SK-N-SH (cell line): ENCODE measurements around the gene MEX3A. TPM values are rescaled to one million over a fixed set of nuclear protein-coding genes. Genes with fewer than 3 reads are reported as not detected.
A peak's percentile ranks its signal among the peaks of the same experiment; 100 is the strongest.

Experiments
- CTCF ChIA-PET: fragments of 300-600, 350-600 bp; formaldehyde crosslinking; extraction: SDS; loops from one replicate; lab custom pipeline; 2021; lab: Yijun Ruan, JAX
- POLR2A ChIA-PET: fragments of 350-600 bp; sonication (Branson Sonifier 250); formaldehyde crosslinking; extraction: SDS; loops from one replicate; lab custom pipeline; 2020; ENCODE audit warnings: antibody characterized with exemption, inconsistent platforms; lab: Yijun Ruan, JAX
- DNase-seq: peaks from one replicate; pipeline ENCODE4 v3.0.0; 2012
- H2AFZ ChIP-seq: fragments of 200-600 bp; sonication (generic); 2 replicates; pipeline ENCODE4 v1.8.1; 2016; ENCODE audit warnings: antibody characterized with exemption, mild to moderate bottlenecking, low read depth
- H3F3A ChIP-seq: fragments of 200-600 bp; sonication (generic); replicated peaks from 2 replicates; pipeline ENCODE3; 2016; ENCODE audit warnings: antibody characterized with exemption, mild to moderate bottlenecking; ENCODE audit not compliant: insufficient read depth
- H3K27ac ChIP-seq, 2 experiments: fragments of 200-500 bp in 1 of 2; fragments of 200-600 bp in 1 of 2; sonication (Bioruptor generic) in 1 of 2; sonication (generic), shearing (Covaris generic) in 1 of 2; 2 replicates each; pipeline versions ENCODE4 v1.5.1 to v1.6.1; 2014 to 2016; ENCODE audit warnings: low read depth in 2 of 2, inconsistent platforms in 1 of 2, low read length in 1 of 2, mild to moderate bottlenecking in 1 of 2, mixed read lengths in 1 of 2
- H3K27me3 ChIP-seq: fragments of 200-600 bp; sonication (generic), shearing (Covaris generic); 2 replicates; pipeline ENCODE4 v1.6.1; 2016; ENCODE audit warnings: mixed run types; ENCODE audit not compliant: insufficient read depth
- H3K36me3 ChIP-seq, 2 experiments: fragments of 200-500 bp in 1 of 2; fragments of 200-600 bp in 1 of 2; sonication (Bioruptor generic) in 1 of 2; sonication (generic) in 1 of 2; replicated peaks in 1 of 2; 2 replicates each; pipeline versions ENCODE3 to v1.5.1; 2014 to 2016; ENCODE audit warnings: low read length in 1 of 2, mild to moderate bottlenecking in 1 of 2; ENCODE audit not compliant: insufficient read depth in 2 of 2, control insufficient read depth in 1 of 2
- H3K4me1 ChIP-seq, 2 experiments: fragments of 200-500 bp in 1 of 2; fragments of 200-600 bp in 1 of 2; sonication (Bioruptor generic) in 1 of 2; sonication (generic), shearing (Covaris generic) in 1 of 2; 2 replicates each; pipeline versions ENCODE4 v1.5.1 to v1.6.1; 2014 to 2016; ENCODE audit warnings: low read depth in 1 of 2, low read length in 1 of 2, mixed run types in 1 of 2; ENCODE audit not compliant: insufficient read depth in 2 of 2, control insufficient read depth in 1 of 2
- H3K4me2 ChIP-seq: fragments of 200-600 bp; sonication (generic), shearing (Covaris generic); 2 replicates; pipeline ENCODE4 v1.6.1; 2017; ENCODE audit warnings: mixed run types
- H3K4me3 ChIP-seq, 2 experiments: fragments of 200-500 bp in 1 of 2; fragments of 200-600 bp in 1 of 2; sonication (Bioruptor generic) in 1 of 2; sonication (generic), shearing (Covaris generic) in 1 of 2; 2 replicates each; pipeline versions ENCODE4 v1.5.1 to v1.8.1; 2014 to 2016; ENCODE audit warnings: low read depth in 2 of 2, inconsistent platforms in 1 of 2, low read length in 1 of 2, mild to moderate bottlenecking in 1 of 2, mixed read lengths in 1 of 2, moderate library complexity in 1 of 2
- H3K79me2 ChIP-seq: fragments of 200-600 bp; sonication (generic); 2 replicates; pipeline ENCODE4 v1.8.1; 2017; ENCODE audit warnings: mild to moderate bottlenecking; ENCODE audit not compliant: insufficient read depth
- H3K9ac ChIP-seq: fragments of 200-600 bp; sonication (generic); 2 replicates; pipeline ENCODE4 v1.6.1; 2017; ENCODE audit warnings: mixed run types
- H3K9me2 ChIP-seq: fragments of 200-600 bp; sonication (generic); 2 replicates; pipeline ENCODE4 v1.6.1; 2017; ENCODE audit warnings: mixed run types
- H3K9me3 ChIP-seq: fragments of 200-600 bp; sonication (generic); 2 replicates; pipeline ENCODE4 v1.6.1; 2017; ENCODE audit warnings: mixed run types, mild to moderate bottlenecking, moderate library complexity
- H4K20me1 ChIP-seq: fragments of 200-600 bp; sonication (generic); 2 replicates; pipeline ENCODE4 v1.6.1; 2017; ENCODE audit warnings: mild to moderate bottlenecking, mixed run types; ENCODE audit not compliant: insufficient read depth
- ELF1 ChIP-seq: IDR thresholded peaks from 2 replicates; pipeline ENCODE4 v1.4.0; 2012
- EP300 ChIP-seq, 2 experiments: IDR thresholded peaks; 2 replicates each; pipeline versions ENCODE4 v1.4.0 to v1.6.1; 2012; ENCODE audit warnings: borderline replicate concordance in 1 of 2, low read depth in 1 of 2, low read length in 1 of 2
- EZH2phosphoT487 ChIP-seq: fragments of 200-600 bp; sonication (generic); IDR thresholded peaks from 2 replicates; pipeline ENCODE4 v1.6.1; 2017; ENCODE audit warnings: low read depth, mixed run types, mild to moderate bottlenecking, antibody characterized with exemption, moderate library complexity, borderline replicate concordance
- FOXJ3 ChIP-seq: sonication (generic); formaldehyde crosslinking; IDR thresholded peaks from 2 replicates; pipeline ENCODE4 v1.5.1; 2020; ENCODE audit warnings: mild to moderate bottlenecking, missing genetic modification reagents
- FOXM1 ChIP-seq: IDR thresholded peaks from 2 replicates; pipeline ENCODE4 v1.4.0; 2012; ENCODE audit warnings: low read depth, mild to moderate bottlenecking
- GABPA ChIP-seq: IDR thresholded peaks from 2 replicates; pipeline ENCODE4 v1.4.0; 2012; ENCODE audit warnings: low read depth, mild to moderate bottlenecking
- JUND ChIP-seq: IDR thresholded peaks from 2 replicates; pipeline ENCODE4 v1.4.0; 2012
- MEF2A ChIP-seq: IDR thresholded peaks from 2 replicates; pipeline ENCODE4 v1.4.0; 2012; ENCODE audit warnings: low read depth, borderline replicate concordance
- NFIC ChIP-seq: IDR thresholded peaks from 2 replicates; pipeline ENCODE4 v1.4.0; 2012; ENCODE audit warnings: borderline replicate concordance
- NRF1 ChIP-seq: IDR thresholded peaks from 2 replicates; pipeline ENCODE4 v1.6.1; 2012; ENCODE audit warnings: low read depth, mild to moderate bottlenecking, low read length
- PBX3 ChIP-seq: IDR thresholded peaks from 2 replicates; pipeline ENCODE4; 2012
- POLR2AphosphoS5 ChIP-seq: IDR thresholded peaks from 2 replicates; pipeline ENCODE4 v1.6.1; 2012; ENCODE audit warnings: low read depth, low read length
- RCOR1 ChIP-seq: fragments of 150-350 bp; IDR thresholded peaks from 2 replicates; pipeline ENCODE4 v1.6.1; 2017; ENCODE audit warnings: antibody characterized with exemption, low read length
- SMC3 ChIP-seq: IDR thresholded peaks from 2 replicates; pipeline ENCODE4 v1.6.1; 2012; ENCODE audit warnings: low read depth, low read length, improper control_type of control experiment
- TAF1 ChIP-seq: IDR thresholded peaks from 2 replicates; pipeline ENCODE4 v1.6.1; 2012; ENCODE audit warnings: low read depth, mild to moderate bottlenecking, low read length, moderate library complexity, borderline replicate concordance
- TCF12 ChIP-seq: IDR thresholded peaks from 2 replicates; pipeline ENCODE4 v1.4.0; 2012
- TEAD4 ChIP-seq: IDR thresholded peaks from 2 replicates; pipeline ENCODE4 v1.4.0; 2012; ENCODE audit warnings: mild to moderate bottlenecking, borderline replicate concordance; ENCODE audit not compliant: insufficient read depth
- USF1 ChIP-seq: IDR thresholded peaks from 2 replicates; pipeline ENCODE4 v1.4.0; 2012; ENCODE audit warnings: low read depth, borderline replicate concordance
- YY1 ChIP-seq: IDR thresholded peaks from 2 replicates; pipeline ENCODE4 v1.4.0; 2012; ENCODE audit warnings: low read depth, mild to moderate bottlenecking
- WGBS: methylation state at CpG from one replicate; pipeline ENCODE4 v1.1.6; 2017; ENCODE audit warnings: low lambda C conversion rate; 5-methylcytosine and 5-hydroxymethylcytosine counted together
- polyA plus RNA-seq, 3 experiments: library from polyadenylated mRNA; depleted of rRNA; stranded (reverse); fragments of >200 nt; gene quantifications; 2 replicates each; pipeline ENCODE4 v1.2.3, GENCODE V29; 2012
- TF ChIP-seq, protein P1 (sequence below): IDR thresholded peaks from 2 replicates; pipeline ENCODE4 v1.4.0; 2012; ENCODE audit warnings: low read depth, borderline replicate concordance
- TF ChIP-seq, protein P2 (sequence below): fragments of 200-600 bp; sonication (generic); IDR thresholded peaks from 2 replicates; pipeline ENCODE4 v1.6.1; 2017; ENCODE audit warnings: antibody characterized with exemption, mild to moderate bottlenecking, moderate library complexity
- TF ChIP-seq, protein P3 (sequence below): fragments of 150-350 bp; IDR thresholded peaks from 2 replicates; pipeline ENCODE4 v1.6.1; 2017; ENCODE audit warnings: antibody characterized with exemption, low read length, low read depth, borderline replicate concordance

MEX3A gene
- polyA plus RNA-seq, 1 of the 3 experiments (the other 2 are of a cell fraction) = 16.2 TPM

GRCh38 chr1:156082309-156083091 lies at the start of gene MEX3A (continued):
- TF ChIP-seq, protein P1, sequence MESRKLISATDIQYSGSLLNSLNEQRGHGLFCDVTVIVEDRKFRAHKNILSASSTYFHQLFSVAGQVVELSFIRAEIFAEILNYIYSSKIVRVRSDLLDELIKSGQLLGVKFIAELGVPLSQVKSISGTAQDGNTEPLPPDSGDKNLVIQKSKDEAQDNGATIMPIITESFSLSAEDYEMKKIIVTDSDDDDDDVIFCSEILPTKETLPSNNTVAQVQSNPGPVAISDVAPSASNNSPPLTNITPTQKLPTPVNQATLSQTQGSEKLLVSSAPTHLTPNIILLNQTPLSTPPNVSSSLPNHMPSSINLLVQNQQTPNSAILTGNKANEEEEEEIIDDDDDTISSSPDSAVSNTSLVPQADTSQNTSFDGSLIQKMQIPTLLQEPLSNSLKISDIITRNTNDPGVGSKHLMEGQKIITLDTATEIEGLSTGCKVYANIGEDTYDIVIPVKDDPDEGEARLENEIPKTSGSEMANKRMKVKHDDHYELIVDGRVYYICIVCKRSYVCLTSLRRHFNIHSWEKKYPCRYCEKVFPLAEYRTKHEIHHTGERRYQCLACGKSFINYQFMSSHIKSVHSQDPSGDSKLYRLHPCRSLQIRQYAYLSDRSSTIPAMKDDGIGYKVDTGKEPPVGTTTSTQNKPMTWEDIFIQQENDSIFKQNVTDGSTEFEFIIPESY = no peak
- TF ChIP-seq EZH2phosphoT487 (no peak), FOXM1 (no peak), TEAD4 (no peak), JUND (no peak), ELF1 (peak; percentile 59; the same call in 1 of the 2 replicates), PBX3 (peak; percentile 36; the same call in 1 of the 2 replicates), EP300 (IDR thresholded peaks at IDR 0.05; ENCODE audit: borderline replicate concordance in 1 of 2, low read depth in 1 of 2, low read length in 1 of 2) (no peak), GABPA (peak; percentile 59), RCOR1 (peak; percentile 22; the same call in 1 of the 2 replicates), FOXJ3 (CRISPR knock-in tag) (no peak), MEF2A (no peak), YY1 (peak; percentile 64), SMC3 (no peak), TAF1 (peak; percentile 62), TCF12 (peak; percentile 35; the same call in 1 of the 2 replicates), NRF1 (no peak)

GRCh38 chr1:156130578-156130942 lies 48.3 kb upstream of the MEX3A start:
- H3K27me3 ChIP-seq = no peaks in the 10 kb centered on the region
- H3K79me2 ChIP-seq = peaks cover 91% of the 10 kb centered on the region
- DNase-seq = no peak
- H3K9ac ChIP-seq = peak overlapping the region; percentile 40; the same call in 1 of the 2 replicates
- TF ChIP-seq TCF12 = no peak
- TF ChIP-seq USF1 = no peak
- no peak for TF ChIP-seq MEF2A
- TF ChIP-seq RCOR1 = no peak
- TF ChIP-seq NFIC = no peak
- no peak for TF ChIP-seq PBX3
- TF ChIP-seq POLR2AphosphoS5 = no peak
- TF ChIP-seq, protein P2, sequence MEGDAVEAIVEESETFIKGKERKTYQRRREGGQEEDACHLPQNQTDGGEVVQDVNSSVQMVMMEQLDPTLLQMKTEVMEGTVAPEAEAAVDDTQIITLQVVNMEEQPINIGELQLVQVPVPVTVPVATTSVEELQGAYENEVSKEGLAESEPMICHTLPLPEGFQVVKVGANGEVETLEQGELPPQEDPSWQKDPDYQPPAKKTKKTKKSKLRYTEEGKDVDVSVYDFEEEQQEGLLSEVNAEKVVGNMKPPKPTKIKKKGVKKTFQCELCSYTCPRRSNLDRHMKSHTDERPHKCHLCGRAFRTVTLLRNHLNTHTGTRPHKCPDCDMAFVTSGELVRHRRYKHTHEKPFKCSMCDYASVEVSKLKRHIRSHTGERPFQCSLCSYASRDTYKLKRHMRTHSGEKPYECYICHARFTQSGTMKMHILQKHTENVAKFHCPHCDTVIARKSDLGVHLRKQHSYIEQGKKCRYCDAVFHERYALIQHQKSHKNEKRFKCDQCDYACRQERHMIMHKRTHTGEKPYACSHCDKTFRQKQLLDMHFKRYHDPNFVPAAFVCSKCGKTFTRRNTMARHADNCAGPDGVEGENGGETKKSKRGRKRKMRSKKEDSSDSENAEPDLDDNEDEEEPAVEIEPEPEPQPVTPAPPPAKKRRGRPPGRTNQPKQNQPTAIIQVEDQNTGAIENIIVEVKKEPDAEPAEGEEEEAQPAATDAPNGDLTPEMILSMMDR = peak; percentile 0; the same call in 1 of the 2 replicates
- TF ChIP-seq, protein P3, sequence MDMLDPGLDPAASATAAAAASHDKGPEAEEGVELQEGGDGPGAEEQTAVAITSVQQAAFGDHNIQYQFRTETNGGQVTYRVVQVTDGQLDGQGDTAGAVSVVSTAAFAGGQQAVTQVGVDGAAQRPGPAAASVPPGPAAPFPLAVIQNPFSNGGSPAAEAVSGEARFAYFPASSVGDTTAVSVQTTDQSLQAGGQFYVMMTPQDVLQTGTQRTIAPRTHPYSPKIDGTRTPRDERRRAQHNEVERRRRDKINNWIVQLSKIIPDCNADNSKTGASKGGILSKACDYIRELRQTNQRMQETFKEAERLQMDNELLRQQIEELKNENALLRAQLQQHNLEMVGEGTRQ = no peak
- H4K20me1 ChIP-seq = peaks cover 86% of the 10 kb centered on the region
- no peak overlapping the region; a peak in 1 of 4 replicates for H3K4me3 ChIP-seq
- peak overlapping the region; percentile 94 to 100 for H3K27ac ChIP-seq
- 76% methylated on average over 4 of the region's 6 CpGs for WGBS
- H3F3A ChIP-seq = peaks cover 92% of the 10 kb centered on the region
- POLR2A ChIA-PET = interaction anchor here (0.7 kb wide), 1 partner anchor 34 kb away, joined by 4 read pairs; no protein-coding TSS in a partner anchor
- H2AFZ ChIP-seq = no peak overlapping the region
- no peaks in the 10 kb centered on the region for H3K9me3 ChIP-seq
- peaks cover 40 to 45% of the 10 kb centered on the region in 2 experiments for H3K4me1 ChIP-seq
- CTCF ChIA-PET = interaction anchor here (0.6 to 40.5 kb wide), 23 partner anchors 11 to 1660 kb away, joined by 3 to 1559 read pairs (median 6); partner anchors contain the start of genes LMNA, MEX3A and PMF1
- H3K4me2 ChIP-seq = 0 out of 2 replicates have a peak overlapping the region, but pooled peaks have one; percentile 14
- H3K9me2 ChIP-seq = no peaks in the 10 kb centered on the region
- peaks cover 35 to 60% of the 10 kb centered on the region in 2 experiments for H3K36me3 ChIP-seq
